ENCODE measurements around the gene FES. TPM values are rescaled to one million over a fixed set of nuclear protein-coding genes. Genes with fewer than 3 reads are reported as not detected.
"Not testable (repeated sequence)": the region's sequence is repeated elsewhere in the genome, so short reads cannot be mapped to it uniquely, and the experiment has no call there.

The FES gene
- 0.36 and 0.46 TPM in 2 replicates for total RNA-seq (2014; rRNA removed; shearing (Covaris generic))

- DNase-seq (ENCODE audit: low read depth), result no peak
Observed at GRCh38 chr15:90883976-90884718, at the start of gene FES. Gene FES (plus strand): TSS chr15:90884504. CDS start chr15:90885046, 542 bp downstream.

- DNase-seq (ENCODE audit: low read depth), result no peak
Observed at GRCh38 chr15:90834626-90835025, 49.7 kb upstream of the FES start.

- DNase-seq (ENCODE audit: low read depth), result peak; percentile 66
Observed at GRCh38 chr15:90836296-90836871, 47.9 kb upstream of the FES start.

GRCh38 chr15:90837094-90837493 lies 47.2 kb upstream of the FES start:
- DNase-seq (ENCODE audit: low read depth), result peak; percentile 73

- no peak for DNase-seq (ENCODE audit: low read depth)
Observed at GRCh38 chr15:90838139-90838538, 46.2 kb upstream of the FES start.

GRCh38 chr15:90838544-90838943 lies 45.8 kb upstream of the FES start:
- DNase-seq (ENCODE audit: low read depth), result no peak

GRCh38 chr15:90839187-90840071 lies 44.9 kb upstream of the FES start:
- DNase-seq (ENCODE audit: low read depth), result no peak

- no peak for DNase-seq (ENCODE audit: low read depth)
Observed at GRCh38 chr15:90840157-90840855, 44.0 kb upstream of the FES start.

- no peak for DNase-seq (ENCODE audit: low read depth)
Observed at GRCh38 chr15:90840954-90841353, 43.4 kb upstream of the FES start.

- no peak for DNase-seq (ENCODE audit: low read depth)
Observed at GRCh38 chr15:90844696-90845095, 39.6 kb upstream of the FES start.

GRCh38 chr15:90845201-90845949 lies 38.9 kb upstream of the FES start:
- DNase-seq (ENCODE audit: low read depth), result peak; percentile 93

GRCh38 chr15:90849424-90849823 lies 34.9 kb upstream of the FES start:
- not testable (repeated sequence) for DNase-seq (ENCODE audit: low read depth)

- no peak for DNase-seq (ENCODE audit: low read depth)
Observed at GRCh38 chr15:90851114-90851513, 33.2 kb upstream of the FES start.

- DNase-seq (ENCODE audit: low read depth), result no peak
Observed at GRCh38 chr15:90851940-90852339, 32.4 kb upstream of the FES start.

GRCh38 chr15:90855139-90855538 lies 29.2 kb upstream of the FES start:
- no peak for DNase-seq (ENCODE audit: low read depth)

- DNase-seq (ENCODE audit: low read depth), result no peak
Observed at GRCh38 chr15:90857337-90857736, 27.0 kb upstream of the FES start.

- DNase-seq (ENCODE audit: low read depth), result no peak
Observed at GRCh38 chr15:90857883-90858443, 26.3 kb upstream of the FES start.

GRCh38 chr15:90859234-90860131 lies 24.8 kb upstream of the FES start:
- no peak for DNase-seq (ENCODE audit: low read depth)

GRCh38 chr15:90860450-90860849 lies 23.9 kb upstream of the FES start:
- no peak for DNase-seq (ENCODE audit: low read depth)

Data from Daoy (cell line).